Activated CD8-positive, alpha-beta T cell treated with anti-CD3 and anti-CD28 coated beads for 36 hours (primary cell): ENCODE data around the gene MMP24. TPM values are rescaled to one million over a fixed set of nuclear protein-coding genes. Genes with fewer than 3 reads are reported as not detected.
"Not testable (repeated sequence)": the region's sequence is repeated elsewhere in the genome, so short reads cannot be mapped to it uniquely, and the experiment has no call there.

ENCODE experiments used
- ATAC-seq: fragments of 200-7000 bp; cut with Tn5 transposase; one replicate; pipeline ENCODE4 v1.10.0; 2021; ENCODE audit warnings: mild to moderate bottlenecking, moderate library complexity
- CTCF ChIA-PET: fragments of 350-600 bp; sonication (Branson Sonifier 250); formaldehyde crosslinking; loops from one replicate; lab custom pipeline; 2021; ENCODE audit warnings: antibody characterized with exemption; lab: Charles Lee
- POLR2A ChIA-PET: fragments of 350-600 bp; sonication (Branson Sonifier 250); formaldehyde crosslinking; loops from one replicate; lab custom pipeline; 2021; ENCODE audit warnings: antibody characterized with exemption; lab: Charles Lee
- DNase-seq: peaks from one replicate; pipeline ENCODE4 v3.0.0-alpha.2; 2020
- H3K27ac Mint-ChIP-seq: one replicate; pipeline ENCODE4 v1.8.0; 2021; ENCODE audit warnings: mild to moderate bottlenecking, mixed read lengths
- H3K27me3 Mint-ChIP-seq: one replicate; pipeline ENCODE4 v1.8.0; 2021; ENCODE audit warnings: mixed read lengths
- H3K36me3 Mint-ChIP-seq: one replicate; pipeline ENCODE4 v1.8.0; 2021; ENCODE audit warnings: low read depth, mixed read lengths
- H3K4me1 Mint-ChIP-seq: one replicate; pipeline ENCODE4 v1.8.0; 2021; ENCODE audit warnings: low read depth, mixed read lengths
- H3K4me3 Mint-ChIP-seq: one replicate; pipeline ENCODE4 v1.8.0; 2021; ENCODE audit warnings: mild to moderate bottlenecking, moderate library complexity, mixed read lengths
- H3K9me3 Mint-ChIP-seq: one replicate; pipeline ENCODE4 v1.8.0; 2021; ENCODE audit warnings: mixed read lengths
- CTCF ChIP-seq: fragments of 200-600 bp; IDR thresholded peaks from one replicate; pipeline ENCODE4 v1.8.0; 2022; ENCODE audit warnings: antibody characterized with exemption, mild to moderate bottlenecking
- intact Hi-C: fragments of 100-400 bp; cut with micrococcal nuclease; formaldehyde crosslinking; loops from one replicate; pipeline ENCODE4 v1.10.0; 2022
- total RNA-seq, 2 experiments: library from RNA; stranded (reverse); gene quantifications; one replicate each; pipeline ENCODE4 v1.2.3, GENCODE V29; 2021

MMP24 gene
- total RNA-seq, 2 experiments from 2014 or later = not detected

- intact Hi-C loops = no loop called here
- TF ChIP-seq CTCF = no peak
- Mint-ChIP-seq H3K9me3 (no peaks in the 10 kb centered on the region), H3K4me3 (no peak overlapping the region), H3K36me3 (no peaks in the 10 kb centered on the region), H3K27ac (no peak overlapping the region), H3K4me1 (no peaks in the 10 kb centered on the region), H3K27me3 (no peaks in the 10 kb centered on the region)
- ChIA-PET POLR2A (interaction anchor here (1.1 to 1.2 kb wide), 2 partner anchors 16 to 161 kb away, joined by 3 read pairs; no protein-coding TSS in a partner anchor), CTCF (interaction anchor here (3.2 kb wide), 1 partner anchor 9 kb away, joined by 10 read pairs; no protein-coding TSS in a partner anchor)
- no peak for ATAC-seq
- DNase-seq = no peak
Observed at GRCh38 chr20:35260426-35260825, 33.9 kb downstream of the MMP24 start.

- DNase-seq, H3K9me3 Mint-ChIP-seq, H3K27ac Mint-ChIP-seq, CTCF ChIA-PET, H3K36me3 Mint-ChIP-seq, H3K4me1 Mint-ChIP-seq, H3K27me3 Mint-ChIP-seq, intact Hi-C loops, H3K4me3 Mint-ChIP-seq, POLR2A ChIA-PET, ATAC-seq: not testable (repeated sequence)
Observed at GRCh38 chr20:35262321-35262720, 35.8 kb downstream of the MMP24 start.

GRCh38 chr20:35262731-35263531 is 36.4 kb downstream of the MMP24 start:
- CTCF ChIA-PET, DNase-seq, H3K9me3 Mint-ChIP-seq, H3K27ac Mint-ChIP-seq, ATAC-seq, H3K4me1 Mint-ChIP-seq, H3K36me3 Mint-ChIP-seq, H3K27me3 Mint-ChIP-seq, intact Hi-C loops, H3K4me3 Mint-ChIP-seq: not testable (repeated sequence)
- POLR2A ChIA-PET = interaction anchor here (0.8 to 1.5 kb wide), 2 partner anchors 13 to 67 kb away, joined by 3 read pairs; no protein-coding TSS in a partner anchor

- intact Hi-C loops = no loop called here
- ChIA-PET POLR2A (interaction anchor here (0.8 to 1.8 kb wide), 6 partner anchors 9 to 66 kb away, joined by 3 to 7 read pairs (median 3); no protein-coding TSS in a partner anchor), CTCF (interaction anchor here (1.3 to 1.4 kb wide), 2 partner anchors 69 to 119 kb away, joined by 3 to 4 read pairs; no protein-coding TSS in a partner anchor)
- H3K27me3 Mint-ChIP-seq = no peaks in the 10 kb centered on the region
- H3K9me3 Mint-ChIP-seq = no peaks in the 10 kb centered on the region
- no peak overlapping the region for H3K4me3 Mint-ChIP-seq
- no peak overlapping the region for H3K27ac Mint-ChIP-seq
- ATAC-seq (no peak), DNase-seq (no peak)
- no peaks in the 10 kb centered on the region for H3K4me1 Mint-ChIP-seq
- peaks cover 6% of the 10 kb centered on the region for H3K36me3 Mint-ChIP-seq
- TF ChIP-seq CTCF = no peak
Observed at GRCh38 chr20:35263532-35264341, 37.2 kb downstream of the MMP24 start.

GRCh38 chr20:35264755-35265154 is 38.3 kb downstream of the MMP24 start:
- TF ChIP-seq CTCF = no peak
- no peak overlapping the region for H3K4me3 Mint-ChIP-seq
- no peaks in the 10 kb centered on the region for H3K9me3 Mint-ChIP-seq
- no peaks in the 10 kb centered on the region for H3K27me3 Mint-ChIP-seq
- CTCF ChIA-PET = interaction anchor here (0.9 to 1.4 kb wide), 5 partner anchors 8 to 200 kb away, joined by 3 to 4 read pairs (median 4); no protein-coding TSS in a partner anchor
- ATAC-seq (no peak), DNase-seq (no peak)
- intact Hi-C loops = no loop called here
- H3K36me3 Mint-ChIP-seq = peaks cover 9% of the 10 kb centered on the region
- H3K4me1 Mint-ChIP-seq = peaks cover 2% of the 10 kb centered on the region
- no peak overlapping the region for H3K27ac Mint-ChIP-seq
- POLR2A ChIA-PET = interaction anchor here (0.8 to 1.8 kb wide), 4 partner anchors 15 to 65 kb away, joined by 3 to 7 read pairs (median 3); no protein-coding TSS in a partner anchor
